CD8-positive, alpha-beta memory T cell (primary cell): ENCODE results near the gene CWC27. TPM values are rescaled to one million over a fixed set of nuclear protein-coding genes. Genes with fewer than 3 reads are reported as not detected.

Source experiments
- CTCF ChIA-PET: fragments of 350-600 bp; sonication (Branson Sonifier 250); formaldehyde crosslinking; loops from one replicate; lab custom pipeline; 2021; ENCODE audit warnings: antibody characterized with exemption; lab: Charles Lee
- POLR2A ChIA-PET: fragments of 350-600 bp; sonication (Branson Sonifier 250); formaldehyde crosslinking; loops from one replicate; lab custom pipeline; 2021; ENCODE audit warnings: antibody characterized with exemption; lab: Charles Lee
- DNase-seq, 5 donors: peaks; one replicate each; pipeline versions ENCODE4 v3.0.0 to v3.0.0-alpha.2; 2020 to 2022; ENCODE audit warnings: mixed read lengths in 1 of 5
- H3K27ac ChIP-seq: one replicate; pipeline ENCODE4 v1.7.0; 2013; ENCODE audit warnings: low read depth, mild to moderate bottlenecking, low read length, moderate library complexity
- H3K27me3 ChIP-seq: 2 replicates; pipeline ENCODE4 v1.7.0; 2013; ENCODE audit warnings: low read length, mild to moderate bottlenecking; ENCODE audit not compliant: insufficient read depth, poor library complexity, severe bottlenecking
- H3K36me3 ChIP-seq: 2 replicates; pipeline ENCODE4 v1.7.0; 2013; ENCODE audit warnings: mild to moderate bottlenecking, low read length, moderate library complexity; ENCODE audit not compliant: insufficient read depth
- H3K4me1 ChIP-seq: 2 replicates; pipeline ENCODE4 v1.7.0; 2013; ENCODE audit warnings: mild to moderate bottlenecking, low read length, moderate library complexity; ENCODE audit not compliant: insufficient read depth
- H3K4me3 ChIP-seq: 2 replicates; pipeline ENCODE4 v1.7.0; 2013; ENCODE audit warnings: mild to moderate bottlenecking, low read length
- H3K9me3 ChIP-seq: 2 replicates; pipeline ENCODE4 v1.7.0; 2013; ENCODE audit warnings: mild to moderate bottlenecking, low read length
- H3K27ac Mint-ChIP-seq, 8 donors: one replicate each; pipeline ENCODE4 v1.8.0; 2020 to 2021; ENCODE audit warnings: mixed read lengths in 8 of 8, mild to moderate bottlenecking in 6 of 8, inconsistent platforms in 3 of 8, moderate library complexity in 3 of 8
- H3K27me3 Mint-ChIP-seq, 2 donors: one replicate each; pipeline ENCODE4 v1.8.0; 2020 to 2021; ENCODE audit warnings: mixed read lengths in 2 of 2, mild to moderate bottlenecking in 1 of 2, moderate library complexity in 1 of 2
- H3K36me3 Mint-ChIP-seq, 3 donors: one replicate each; pipeline ENCODE4 v1.8.0; 2020 to 2021; ENCODE audit warnings: mixed read lengths in 3 of 3, inconsistent platforms in 1 of 3, mild to moderate bottlenecking in 1 of 3
- H3K4me1 Mint-ChIP-seq, 3 donors: one replicate each; pipeline ENCODE4 v1.8.0; 2020 to 2021; ENCODE audit warnings: mixed read lengths in 3 of 3, inconsistent platforms in 1 of 3, mild to moderate bottlenecking in 1 of 3
- H3K4me3 Mint-ChIP-seq, 7 donors: one replicate each; pipeline ENCODE4 v1.8.0; 2020 to 2021; ENCODE audit warnings: mixed read lengths in 7 of 7, mild to moderate bottlenecking in 6 of 7, moderate library complexity in 4 of 7, inconsistent platforms in 2 of 7
- H3K9me3 Mint-ChIP-seq, 5 donors: one replicate each; pipeline ENCODE4 v1.8.0; 2020 to 2022; ENCODE audit warnings: mixed read lengths in 5 of 5, mild to moderate bottlenecking in 3 of 5, moderate library complexity in 2 of 5, inconsistent platforms in 1 of 5
- polyA plus RNA-seq: library from polyadenylated mRNA; unstranded; fragments of 300-500 nt; fragmentation: Illumina TruSeq; gene quantifications from one replicate; pipeline ENCODE4 v1.2.3, GENCODE V29; 2021
- total RNA-seq, 2 experiments: library from RNA; stranded (reverse); gene quantifications; one replicate each; pipeline ENCODE4 v1.2.3, GENCODE V29; 2021

Gene CWC27
- total and polyA plus RNA-seq, 3 experiments from 2014 or later: 32.8 to 38.0 (median 36.3) TPM

DNA sequence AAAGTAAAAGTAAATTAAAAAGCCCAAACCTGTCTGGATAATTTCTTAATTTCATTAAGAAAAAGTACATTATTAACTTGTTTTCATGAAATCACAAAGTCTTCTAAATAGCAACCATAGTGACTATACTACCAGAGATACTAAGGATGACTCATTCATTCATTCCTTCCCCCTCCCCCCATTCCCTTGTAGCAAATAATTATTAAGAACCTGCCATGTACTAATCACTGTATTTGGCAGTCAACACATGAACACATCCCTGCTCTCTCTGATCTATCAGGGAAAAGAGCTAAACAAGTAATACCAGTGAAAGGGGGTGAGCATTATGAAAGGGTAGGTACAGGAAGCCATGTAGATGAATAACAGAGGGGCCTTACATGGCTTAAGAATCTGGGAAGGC is 203.9 kb downstream of the CWC27 start:
- POLR2A ChIA-PET: no interaction called here
- Mint-ChIP-seq H3K4me3 (no peak overlapping the region), H3K27ac (peak overlapping the region in 2 of 8 donors; percentile 18 to 22), H3K36me3 (peaks cover 15 to 44% (median 21%) of the 10 kb centered on the region in 3 donors), H3K27me3 (no peaks in the 10 kb centered on the region), H3K9me3 (no peaks in the 10 kb centered on the region), H3K4me1 (peaks cover 3 to 5% (median 4%) of the 10 kb centered on the region in 3 donors)
- Histone ChIP-seq H3K36me3 (peaks cover 5% of the 10 kb centered on the region), H3K27ac (no peak overlapping the region), H3K9me3 (no peaks in the 10 kb centered on the region), H3K27me3 (no peaks in the 10 kb centered on the region), H3K4me1 (no peaks in the 10 kb centered on the region), H3K4me3 (no peak overlapping the region)
- CTCF ChIA-PET: interaction anchor here (1.1 kb wide), 1 partner anchor 511 kb away, joined by 3 read pairs; no protein-coding TSS in a partner anchor
- no peak for DNase-seq

DNA sequence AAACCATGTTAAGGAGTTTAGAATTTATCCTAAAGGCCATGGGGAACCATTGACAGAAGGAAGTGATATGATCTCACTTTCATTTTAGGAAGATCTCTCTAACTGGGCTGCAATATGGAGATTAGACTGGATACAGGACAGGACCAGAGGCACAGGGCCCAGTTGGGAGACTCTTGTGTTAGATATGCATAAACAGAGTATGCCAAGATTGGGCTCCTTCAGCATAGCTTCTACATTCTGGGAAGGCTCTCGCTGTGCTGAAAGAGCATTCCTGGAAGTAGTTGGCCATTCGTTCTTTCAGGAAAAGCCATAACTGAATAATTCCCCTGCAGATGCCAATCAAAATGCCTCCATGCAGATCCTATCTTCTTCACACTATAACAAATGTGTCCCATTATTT is 204.5 kb downstream of the CWC27 start:
- Mint-ChIP-seq H3K9me3 (no peaks in the 10 kb centered on the region), H3K27me3 (no peaks in the 10 kb centered on the region), H3K27ac (no peak overlapping the region), H3K4me1 (peaks cover 3 to 5% (median 4%) of the 10 kb centered on the region in 3 donors), H3K4me3 (no peak overlapping the region), H3K36me3 (peaks cover 21 to 50% (median 26%) of the 10 kb centered on the region in 3 donors)
- H3K27me3 ChIP-seq: no peaks in the 10 kb centered on the region
- H3K27ac ChIP-seq: no peak overlapping the region
- POLR2A ChIA-PET: no interaction called here
- DNase-seq: no peak
- H3K9me3 ChIP-seq: no peaks in the 10 kb centered on the region
- H3K4me3 ChIP-seq: no peak overlapping the region
- H3K36me3 ChIP-seq: peaks cover 5% of the 10 kb centered on the region
- H3K4me1 ChIP-seq: no peaks in the 10 kb centered on the region
- CTCF ChIA-PET: no interaction called here

DNA sequence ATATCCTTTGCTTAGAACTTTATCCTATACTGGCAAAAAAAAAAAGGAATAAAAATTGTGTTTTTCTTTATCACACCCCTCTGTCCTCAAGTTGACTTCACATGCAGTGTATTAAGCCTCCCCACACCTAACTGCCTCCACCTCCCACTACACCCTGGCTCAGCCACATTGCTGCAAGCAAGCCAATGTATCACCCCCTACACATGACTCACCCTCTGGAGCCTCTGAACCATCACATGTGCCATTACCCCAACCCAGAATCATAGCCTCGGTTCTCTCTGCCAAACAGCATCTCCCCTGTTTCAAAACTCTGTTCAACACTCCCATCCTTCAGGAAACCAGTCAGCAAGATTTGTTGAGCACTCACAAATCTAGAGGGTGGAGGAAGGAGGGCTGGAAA is 209.0 kb downstream of the CWC27 start:
- H3K36me3 Mint-ChIP-seq: peaks cover 21 to 60% (median 23%) of the 10 kb centered on the region in 3 donors
- no peaks in the 10 kb centered on the region for H3K4me1 Mint-ChIP-seq
- Histone ChIP-seq H3K9me3 (no peaks in the 10 kb centered on the region), H3K36me3 (peaks cover 2% of the 10 kb centered on the region), H3K4me3 (no peak overlapping the region), H3K27ac (no peak overlapping the region), H3K4me1 (no peaks in the 10 kb centered on the region), H3K27me3 (no peaks in the 10 kb centered on the region)
- H3K4me3 Mint-ChIP-seq: no peak overlapping the region
- H3K27me3 Mint-ChIP-seq: no peaks in the 10 kb centered on the region
- ChIA-PET CTCF (no interaction called here), POLR2A (no interaction called here)
- no peaks in the 10 kb centered on the region for H3K9me3 Mint-ChIP-seq
- DNase-seq: no peak
- peak overlapping the region in 1 of 8 donors; percentile 32 for H3K27ac Mint-ChIP-seq

DNA sequence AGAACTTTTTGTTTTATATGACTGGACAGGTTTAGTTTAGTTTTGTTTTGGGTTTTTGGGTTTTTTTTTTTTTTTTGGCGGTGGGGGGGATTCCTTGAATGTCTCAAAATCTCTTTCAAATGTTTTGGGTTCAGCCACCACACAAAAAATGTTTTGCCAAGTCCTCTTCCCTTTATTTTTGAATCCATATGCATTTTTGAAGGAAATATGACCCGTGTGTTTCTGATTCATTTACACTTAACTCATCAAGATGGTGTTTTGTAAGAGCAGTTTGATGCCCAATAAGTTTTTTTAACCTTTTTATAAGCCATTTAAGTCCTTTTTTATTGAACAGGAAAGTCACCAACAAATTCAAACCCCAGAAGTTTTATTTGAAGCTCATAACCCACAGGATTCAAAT is 209.8 kb downstream of the CWC27 start:
- no peaks in the 10 kb centered on the region for H3K4me1 Mint-ChIP-seq
- no peak overlapping the region for H3K27ac Mint-ChIP-seq

DNA sequence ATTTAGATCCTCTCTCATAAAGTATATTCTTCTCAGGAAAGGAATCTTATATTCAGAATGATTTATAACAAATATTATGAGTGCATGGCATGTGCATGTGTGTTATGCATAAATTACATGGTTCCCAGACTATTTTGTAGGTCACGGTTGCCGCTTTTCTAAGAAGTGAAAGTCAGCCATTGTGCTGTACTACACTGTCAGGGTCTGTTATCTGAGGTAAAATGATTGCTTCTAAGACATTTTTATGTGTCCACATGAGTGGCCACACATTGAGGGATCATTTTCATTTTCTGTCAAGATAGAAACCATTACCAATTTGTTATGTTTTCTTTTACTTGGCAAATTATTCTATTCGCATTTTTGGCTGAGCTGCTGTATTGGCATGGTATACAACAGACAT is 210.8 kb downstream of the CWC27 start:
- Histone ChIP-seq H3K27ac (no peak overlapping the region), H3K9me3 (no peaks in the 10 kb centered on the region), H3K27me3 (no peaks in the 10 kb centered on the region), H3K4me1 (no peaks in the 10 kb centered on the region), H3K36me3 (no peaks in the 10 kb centered on the region), H3K4me3 (no peak overlapping the region)
- H3K4me1 Mint-ChIP-seq: no peaks in the 10 kb centered on the region
- CTCF ChIA-PET: no interaction called here
- H3K27me3 Mint-ChIP-seq: no peaks in the 10 kb centered on the region
- DNase-seq: no peak
- POLR2A ChIA-PET: no interaction called here
- H3K9me3 Mint-ChIP-seq: no peaks in the 10 kb centered on the region
- no peak overlapping the region for H3K27ac Mint-ChIP-seq
- H3K4me3 Mint-ChIP-seq: no peak overlapping the region
- H3K36me3 Mint-ChIP-seq: peaks cover 12 to 51% (median 21%) of the 10 kb centered on the region in 3 donors

More for the DNA sequence above, 209.8 kb downstream of the CWC27 start:
- H3K4me1 ChIP-seq: no peaks in the 10 kb centered on the region
- DNase-seq: no peak
- H3K9me3 ChIP-seq: no peaks in the 10 kb centered on the region
- Mint-ChIP-seq H3K4me3 (no peak overlapping the region), H3K36me3 (peaks cover 18 to 56% (median 22%) of the 10 kb centered on the region in 3 donors), H3K9me3 (no peaks in the 10 kb centered on the region), H3K27me3 (no peaks in the 10 kb centered on the region)
- H3K36me3 ChIP-seq: no peaks in the 10 kb centered on the region
- H3K4me3 ChIP-seq: no peak overlapping the region
- POLR2A ChIA-PET: no interaction called here
- CTCF ChIA-PET: no interaction called here
- H3K27ac ChIP-seq: no peak overlapping the region
- no peaks in the 10 kb centered on the region for H3K27me3 ChIP-seq

DNA sequence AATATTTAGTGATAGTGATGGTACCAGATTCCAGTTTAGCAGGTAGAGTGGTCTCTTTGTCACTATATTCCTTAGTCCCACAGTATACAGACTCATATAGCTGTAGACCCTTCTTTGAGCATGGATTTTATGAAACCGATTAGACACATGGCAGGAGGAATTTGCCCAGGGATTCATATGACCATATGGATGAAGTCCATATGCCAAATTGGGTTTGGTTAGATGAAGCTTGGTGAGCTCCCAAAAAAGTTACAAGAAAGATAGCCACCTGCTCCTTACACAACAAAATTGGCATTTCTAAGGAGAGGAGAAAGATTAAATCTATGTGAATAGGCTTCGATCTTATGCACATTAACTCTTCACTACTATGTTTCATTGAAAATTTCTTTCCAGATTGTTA is 211.4 kb downstream of the CWC27 start:
- no peak for DNase-seq
- H3K9me3 ChIP-seq: no peaks in the 10 kb centered on the region
- H3K27me3 ChIP-seq: no peaks in the 10 kb centered on the region
- no peaks in the 10 kb centered on the region for H3K4me1 ChIP-seq
- Mint-ChIP-seq H3K9me3 (no peaks in the 10 kb centered on the region), H3K36me3 (peaks cover 12 to 50% (median 21%) of the 10 kb centered on the region in 3 donors), H3K4me3 (no peak overlapping the region), H3K27ac (no peak overlapping the region), H3K27me3 (no peaks in the 10 kb centered on the region), H3K4me1 (no peaks in the 10 kb centered on the region)
- ChIA-PET POLR2A (no interaction called here), CTCF (no interaction called here)
- H3K36me3 ChIP-seq: no peaks in the 10 kb centered on the region
- no peak overlapping the region for H3K4me3 ChIP-seq
- no peak overlapping the region for H3K27ac ChIP-seq

DNA sequence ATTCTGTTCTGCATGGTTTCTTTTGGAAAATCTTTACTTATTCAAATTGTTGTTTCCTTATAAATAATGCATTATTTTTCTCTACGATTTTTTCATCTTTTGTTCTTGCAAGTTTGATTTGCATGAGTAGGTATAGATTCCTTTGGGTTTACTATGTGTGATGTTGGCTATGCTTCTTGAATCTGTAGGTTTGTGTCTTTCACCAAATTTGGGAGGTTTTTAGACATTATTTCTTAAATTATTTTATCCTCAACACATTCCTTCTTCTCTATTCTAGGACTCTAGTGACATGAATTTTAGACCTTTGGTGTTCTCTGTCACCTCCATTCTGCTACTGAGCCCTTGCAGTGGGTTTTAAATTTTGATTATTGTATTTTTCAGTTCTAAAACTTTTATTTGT is 219.0 kb downstream of the CWC27 start:
- peaks cover 20 to 37% (median 29%) of the 10 kb centered on the region in 3 donors for H3K36me3 Mint-ChIP-seq
- POLR2A ChIA-PET: no interaction called here
- H3K27ac Mint-ChIP-seq: peak overlapping the region in 1 of 8 donors; percentile 1
- CTCF ChIA-PET: no interaction called here
- no peak for DNase-seq
- H3K4me3 Mint-ChIP-seq: no peak overlapping the region
- peaks cover 0 to 10% (median 0%) of the 10 kb centered on the region in 5 donors for H3K9me3 Mint-ChIP-seq
- H3K36me3 ChIP-seq: no peaks in the 10 kb centered on the region
- H3K4me1 Mint-ChIP-seq: peaks cover 4 to 13% (median 6%) of the 10 kb centered on the region in 3 donors
- H3K4me1 ChIP-seq: no peaks in the 10 kb centered on the region
- no peaks in the 10 kb centered on the region for H3K27me3 Mint-ChIP-seq
- no peak overlapping the region for H3K27ac ChIP-seq
- no peaks in the 10 kb centered on the region for H3K27me3 ChIP-seq
- no peak overlapping the region for H3K4me3 ChIP-seq
- H3K9me3 ChIP-seq: no peaks in the 10 kb centered on the region

DNA sequence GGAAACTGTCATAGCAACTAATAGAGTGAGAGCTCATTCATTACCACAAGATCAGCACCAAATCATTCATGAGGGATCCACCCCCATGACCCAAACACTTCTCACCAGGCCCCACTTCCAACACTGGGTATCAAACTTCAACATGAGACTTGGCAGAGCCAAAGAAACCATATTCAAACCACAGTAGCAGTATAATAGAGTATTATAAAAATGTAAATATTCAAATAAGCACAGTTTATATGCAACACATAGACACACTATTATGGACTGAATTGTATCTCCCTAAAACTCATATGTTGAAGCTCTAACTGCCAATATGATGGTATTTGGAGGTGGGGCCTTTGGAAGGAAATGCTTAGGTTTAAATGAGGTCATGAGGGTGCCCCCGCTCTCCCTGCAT is 240.5 kb downstream of the CWC27 start:
- no peaks in the 10 kb centered on the region for H3K36me3 ChIP-seq
- peak overlapping the region in 1 of 8 donors; percentile 55 for H3K27ac Mint-ChIP-seq
- POLR2A ChIA-PET: no interaction called here
- H3K9me3 ChIP-seq: no peaks in the 10 kb centered on the region
- H3K4me3 Mint-ChIP-seq: no peak overlapping the region
- no peak overlapping the region for H3K4me3 ChIP-seq
- DNase-seq: no peak
- H3K27ac ChIP-seq: no peak overlapping the region
- no peaks in the 10 kb centered on the region for H3K4me1 ChIP-seq
- peaks cover 0 to 4% (median under 1%) of the 10 kb centered on the region in 5 donors for H3K9me3 Mint-ChIP-seq
- CTCF ChIA-PET: no interaction called here
- peaks cover 1 to 12% (median 6%) of the 10 kb centered on the region in 3 donors for H3K36me3 Mint-ChIP-seq
- H3K27me3 Mint-ChIP-seq: no peaks in the 10 kb centered on the region
- no peaks in the 10 kb centered on the region for H3K27me3 ChIP-seq
- H3K4me1 Mint-ChIP-seq: peaks cover 0 to 2% (median 0%) of the 10 kb centered on the region in 3 donors
